NCI-H2171 treated with DMSO at 0.1 percent for 48 hours (cell line): ENCODE data around the gene IL1RAP.

Experiments
- DNase-seq: peaks from one replicate; lab custom pipeline; 2025; lab: John Stamatoyannopoulos, UW

IL1RAP gene

DNA sequence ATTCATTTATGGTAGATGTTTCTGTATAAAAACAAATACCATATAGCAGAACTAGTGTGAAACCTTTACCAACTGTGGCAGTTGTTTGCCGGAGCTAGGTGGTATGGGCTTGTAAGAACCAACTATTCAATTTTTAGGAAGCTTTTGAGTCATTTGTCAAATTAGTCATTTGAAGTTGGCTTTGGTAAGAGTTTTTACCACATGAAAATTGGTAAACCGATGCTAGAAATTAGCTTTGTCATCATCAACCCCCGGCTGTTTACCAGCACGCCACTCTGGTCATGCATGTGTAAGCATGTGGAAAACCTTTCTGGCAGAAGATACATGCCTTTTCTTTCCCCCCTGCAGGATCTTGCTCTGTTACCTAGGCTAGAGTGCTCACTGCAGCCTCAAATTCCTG lies 63.3 kb downstream of the IL1RAP start:
- no peak for DNase-seq

- DNase-seq, result no peak
Observed at GRCh38 chr3:190579514-190580137, 65.7 kb downstream of the IL1RAP start.

DNA sequence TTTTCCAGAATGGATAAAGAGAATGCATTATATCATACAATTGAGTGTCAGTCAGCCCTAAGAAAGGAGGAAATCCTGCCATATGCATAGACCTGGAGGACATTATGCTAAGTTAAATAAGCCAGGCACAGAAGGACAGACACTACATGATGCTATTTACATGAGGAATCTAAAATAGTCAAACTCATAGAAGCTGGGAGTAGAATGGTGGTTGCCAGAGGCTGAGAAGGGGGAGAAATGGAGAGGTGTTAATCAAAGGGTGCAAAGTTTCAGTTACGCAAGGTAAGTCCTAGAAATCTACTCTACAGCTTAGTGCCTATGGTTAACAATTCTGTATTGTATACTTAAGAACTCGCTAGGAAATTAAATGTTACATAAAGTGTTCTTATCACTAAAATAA lies 66.5 kb downstream of the IL1RAP start:
- no peak for DNase-seq

- DNase-seq, result no peak
Observed at GRCh38 chr3:190581041-190581541, 67.2 kb downstream of the IL1RAP start.

GRCh38 chr3:190582667-190583066 lies 68.8 kb downstream of the IL1RAP start:
- no peak for DNase-seq

- DNase-seq, result no peak
Observed at GRCh38 chr3:190585805-190586630, 72.1 kb downstream of the IL1RAP start.

- DNase-seq, result no peak
Observed at GRCh38 chr3:190586631-190587011, 72.7 kb downstream of the IL1RAP start.

DNA sequence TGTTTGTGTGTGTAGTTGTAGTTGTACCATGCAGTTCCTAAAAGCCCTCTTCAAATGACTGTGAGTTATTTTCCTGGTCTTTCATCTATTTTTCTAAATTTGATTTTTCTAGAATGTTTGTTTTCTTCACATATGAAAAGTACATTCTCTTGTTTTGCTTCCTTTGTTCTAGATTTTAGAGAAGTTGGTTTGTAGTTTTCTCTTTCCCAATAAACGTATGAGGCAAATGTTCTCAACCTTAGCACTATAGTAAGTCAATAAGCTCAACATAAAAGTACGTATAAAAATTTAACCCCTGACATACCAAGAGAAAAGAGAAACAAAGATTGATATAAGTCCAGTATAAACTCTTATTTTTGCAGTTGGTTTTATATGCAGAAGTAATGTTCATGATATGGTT lies 74.7 kb downstream of the IL1RAP start:
- DNase-seq, result no peak

GRCh38 chr3:190589326-190589725 lies 75.4 kb downstream of the IL1RAP start:
- no peak for DNase-seq

DNA sequence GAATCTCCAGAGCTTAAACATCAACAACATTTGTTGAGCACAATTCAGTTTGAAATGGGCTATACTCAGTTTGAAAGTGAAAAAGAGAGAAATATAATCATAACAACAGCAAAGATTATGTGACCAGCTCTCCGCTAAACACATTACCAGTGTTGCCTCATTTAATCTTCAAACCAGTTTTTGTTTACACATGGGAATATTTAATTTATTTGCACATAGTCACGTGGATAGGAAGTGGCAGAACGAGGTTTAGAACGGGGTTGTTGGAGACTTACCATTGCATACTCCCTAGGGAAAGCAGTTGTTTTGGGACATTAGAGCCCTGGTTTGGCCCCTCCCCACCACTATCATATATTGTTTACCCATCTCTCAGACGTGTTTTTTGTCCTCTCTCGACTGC lies 77.2 kb downstream of the IL1RAP start:
- DNase-seq, result no peak

- no peak for DNase-seq
Observed at GRCh38 chr3:190593075-190593474, 79.2 kb downstream of the IL1RAP start.

- DNase-seq, result no peak
Observed at GRCh38 chr3:190594171-190594570, 80.3 kb downstream of the IL1RAP start.

DNA sequence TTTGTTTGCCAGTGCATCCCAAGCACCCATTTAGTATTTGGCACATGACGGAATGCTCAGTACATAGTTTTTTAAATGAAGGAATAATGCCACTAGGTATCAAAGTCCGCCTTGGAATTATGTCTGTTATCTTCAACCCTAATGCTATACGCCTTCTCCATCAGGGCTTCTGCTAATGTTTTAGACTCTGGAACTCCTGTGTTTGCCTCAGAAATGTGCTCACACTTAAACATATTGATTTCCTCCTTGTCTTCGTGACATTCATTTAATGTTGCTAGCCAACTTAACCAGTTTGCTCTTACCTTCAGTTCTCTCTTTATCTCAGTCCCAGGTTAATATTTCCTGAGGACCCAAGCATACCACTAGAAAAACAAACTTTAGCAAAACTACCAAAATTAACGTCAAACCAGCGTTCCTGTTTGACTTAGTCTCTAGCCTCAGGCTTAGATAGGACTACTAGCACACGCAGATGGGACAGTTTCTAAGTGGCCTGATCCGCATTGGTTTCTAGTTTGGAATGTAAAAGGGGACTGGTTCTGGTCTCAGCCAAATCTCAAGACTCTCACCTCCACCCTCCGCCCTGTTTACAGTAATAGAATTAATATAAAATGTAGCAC lies 81.4 kb downstream of the IL1RAP start:
- DNase-seq, result no peak

GRCh38 chr3:190595807-190596206 lies 81.9 kb downstream of the IL1RAP start:
- DNase-seq, result no peak

DNA sequence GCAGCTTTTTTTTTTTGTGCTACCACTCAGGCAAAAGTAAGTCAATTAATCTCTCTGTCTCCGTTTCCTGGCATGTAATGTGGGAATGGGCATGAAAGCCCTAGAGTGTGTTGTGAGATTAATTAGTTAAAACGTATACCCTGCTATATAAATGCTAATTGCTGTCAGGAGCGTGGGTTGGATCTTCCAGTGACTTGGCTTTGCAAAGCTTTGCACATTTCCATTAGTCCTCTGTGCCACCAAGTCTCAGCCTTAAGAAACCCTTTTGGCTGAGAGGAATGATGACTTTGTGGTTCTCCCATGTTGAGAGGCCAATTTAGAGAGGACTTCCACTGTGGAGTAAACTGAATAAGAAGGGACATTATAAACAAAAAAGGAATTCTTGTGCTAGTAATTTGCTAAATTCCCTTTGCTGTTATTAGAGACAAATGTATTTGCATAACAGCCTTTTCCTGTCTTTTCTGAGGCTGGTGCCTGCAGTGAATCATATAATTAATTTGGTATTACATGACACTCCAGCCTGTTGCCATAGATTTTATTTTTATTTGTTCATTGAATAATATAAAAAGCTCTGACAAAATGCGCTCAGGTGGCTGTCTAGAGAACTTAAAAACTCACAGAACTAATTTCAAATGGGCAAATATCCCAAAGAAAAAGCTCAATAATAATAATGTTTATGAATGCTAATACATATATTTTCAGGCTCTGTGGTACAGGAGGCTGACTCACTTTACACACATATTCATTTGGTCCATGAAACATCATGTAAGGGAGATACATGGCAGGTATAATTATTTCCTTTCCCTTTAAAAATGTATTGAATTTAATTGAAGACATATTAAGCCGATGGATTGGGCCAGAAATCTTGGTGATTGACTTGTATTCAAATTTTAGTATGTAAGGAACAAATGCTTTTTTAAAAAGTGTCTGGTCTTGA lies 82.7 kb downstream of the IL1RAP start:
- no peak for DNase-seq

DNA sequence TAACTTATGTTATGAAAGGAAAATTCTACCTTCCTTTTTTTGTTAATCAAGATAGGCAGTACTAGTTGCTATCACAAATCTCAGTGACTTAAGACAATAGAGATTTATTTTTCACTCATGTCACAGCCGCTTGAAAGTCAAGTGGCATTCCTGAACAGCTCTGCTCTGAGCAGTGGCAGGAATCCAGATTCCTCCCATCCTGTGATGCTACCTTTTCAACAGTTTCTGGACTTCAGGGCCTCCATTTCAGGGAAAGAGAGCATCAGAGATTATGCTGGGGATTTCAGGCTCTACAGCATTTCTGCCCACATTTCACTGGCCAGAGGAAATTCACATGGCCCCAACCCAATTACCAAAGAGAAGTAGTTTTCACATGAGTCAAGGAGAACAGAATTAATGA lies 83.4 kb downstream of the IL1RAP start:
- no peak for DNase-seq

DNA sequence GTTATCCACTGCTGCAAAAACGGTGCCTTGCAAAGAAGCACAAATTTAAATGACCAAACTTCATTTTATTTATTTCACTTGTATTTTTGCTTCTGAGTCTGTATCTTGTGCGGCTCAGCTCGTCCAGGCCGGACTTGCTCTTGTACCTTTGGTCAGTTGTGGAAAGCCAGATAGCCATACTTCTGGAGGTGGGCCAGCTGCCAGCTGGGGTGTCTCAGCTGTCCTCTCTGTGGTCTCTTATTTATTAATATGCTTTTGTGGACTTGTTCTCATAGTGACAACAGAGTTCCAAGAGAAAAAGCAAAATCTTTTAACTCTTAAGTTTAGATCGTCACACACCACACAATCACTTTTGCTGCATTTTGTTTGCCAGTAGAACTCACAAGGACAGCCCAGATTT lies 87.7 kb downstream of the IL1RAP start:
- no peak for DNase-seq

- DNase-seq, result no peak
Observed at GRCh38 chr3:190605385-190605784, 91.5 kb downstream of the IL1RAP start.

DNA sequence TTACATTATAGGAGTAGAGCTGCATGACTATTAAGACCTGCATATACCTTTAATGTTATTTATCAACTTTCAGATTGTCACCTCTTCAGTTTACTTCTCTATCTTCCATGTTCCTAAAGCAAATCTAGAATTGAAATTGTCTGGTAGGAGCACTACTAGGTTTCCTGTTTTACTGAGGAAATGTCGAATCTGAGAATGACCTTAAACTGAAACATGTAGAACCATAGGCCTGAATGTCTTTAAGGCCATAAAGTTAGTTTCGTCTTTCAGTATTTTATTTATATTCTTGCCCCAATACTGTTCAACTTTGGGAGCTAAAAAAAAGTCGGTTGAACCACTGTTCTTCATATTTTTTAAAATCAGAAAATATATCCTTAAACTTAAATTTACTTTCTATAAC lies 92.7 kb downstream of the IL1RAP start:
- DNase-seq, result no peak

- no peak for DNase-seq
Observed at GRCh38 chr3:190607021-190607420, 93.1 kb downstream of the IL1RAP start.

- no peak for DNase-seq
Observed at GRCh38 chr3:190608850-190609589, 95.1 kb downstream of the IL1RAP start.
